ENCODE data around the gene EIF5B.
"Not testable (repeated sequence)": the region's sequence is repeated elsewhere in the genome, so short reads cannot be mapped to it uniquely, and the experiment has no call there.

EIF5B gene

DNA sequence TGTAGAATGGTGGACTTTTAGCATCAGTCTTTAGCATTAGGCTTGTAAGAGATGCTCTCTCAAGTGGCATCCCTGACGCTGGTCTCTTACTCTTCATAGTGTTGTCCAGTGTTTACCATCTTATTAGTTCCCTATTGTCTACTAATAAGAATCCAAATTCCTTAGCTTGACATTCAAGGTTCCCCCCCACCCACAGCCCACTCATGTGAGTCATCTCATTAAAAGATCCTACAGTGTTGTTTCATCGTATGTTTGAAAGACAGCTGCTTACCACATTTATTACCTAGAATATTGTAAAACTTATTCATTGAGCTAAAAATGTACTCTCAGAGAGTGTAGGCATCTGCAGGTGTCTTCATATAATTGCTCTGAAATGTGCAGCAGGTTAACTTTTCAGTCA, 28.5 kb downstream of the EIF5B start:
- Histone ChIP-seq H3K27ac (ENCODE audit: low read depth, low read length, poor library complexity, severe bottlenecking) (no peak overlapping the region), H3K9me2 (ENCODE audit: low read depth, low read length) (no peaks in the 10 kb centered on the region), H2AFZ (ENCODE audit: low read length) (no peak overlapping the region), H3K27me3 (ENCODE audit: insufficient read depth, low read length) (no peaks in the 10 kb centered on the region), H3K4me1 (ENCODE audit: insufficient read depth, low read length, severe bottlenecking) (no peaks in the 10 kb centered on the region), H3K9ac (ENCODE audit: low read length) (no peak overlapping the region), H3K36me3 (ENCODE audit: insufficient read depth, low read length) (peaks cover 93% of the 10 kb centered on the region), H3K79me2 (ENCODE audit: insufficient read depth, low read length) (no peaks in the 10 kb centered on the region), H3K4me3 (ENCODE audit: low read depth, low read length, poor library complexity, severe bottlenecking) (no peak overlapping the region), H4K20me1 (ENCODE audit: insufficient read depth, low read length) (no peaks in the 10 kb centered on the region), H3F3A (ENCODE audit: insufficient read depth, low read length) (0 out of 2 replicates have a peak, but pooled peaks cover 3% of the 10 kb centered on the region), H3K4me2 (ENCODE audit: low read length) (no peak overlapping the region), H3K9me3 (ENCODE audit: low read length) (no peaks in the 10 kb centered on the region)
- TF ChIP-seq, protein P1, sequence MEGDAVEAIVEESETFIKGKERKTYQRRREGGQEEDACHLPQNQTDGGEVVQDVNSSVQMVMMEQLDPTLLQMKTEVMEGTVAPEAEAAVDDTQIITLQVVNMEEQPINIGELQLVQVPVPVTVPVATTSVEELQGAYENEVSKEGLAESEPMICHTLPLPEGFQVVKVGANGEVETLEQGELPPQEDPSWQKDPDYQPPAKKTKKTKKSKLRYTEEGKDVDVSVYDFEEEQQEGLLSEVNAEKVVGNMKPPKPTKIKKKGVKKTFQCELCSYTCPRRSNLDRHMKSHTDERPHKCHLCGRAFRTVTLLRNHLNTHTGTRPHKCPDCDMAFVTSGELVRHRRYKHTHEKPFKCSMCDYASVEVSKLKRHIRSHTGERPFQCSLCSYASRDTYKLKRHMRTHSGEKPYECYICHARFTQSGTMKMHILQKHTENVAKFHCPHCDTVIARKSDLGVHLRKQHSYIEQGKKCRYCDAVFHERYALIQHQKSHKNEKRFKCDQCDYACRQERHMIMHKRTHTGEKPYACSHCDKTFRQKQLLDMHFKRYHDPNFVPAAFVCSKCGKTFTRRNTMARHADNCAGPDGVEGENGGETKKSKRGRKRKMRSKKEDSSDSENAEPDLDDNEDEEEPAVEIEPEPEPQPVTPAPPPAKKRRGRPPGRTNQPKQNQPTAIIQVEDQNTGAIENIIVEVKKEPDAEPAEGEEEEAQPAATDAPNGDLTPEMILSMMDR (IDR thresholded peaks at IDR 0.05; ENCODE audit: low read length) = no peak
- no peak for TF ChIP-seq EZH2 (IDR thresholded peaks at IDR 0.05; ENCODE audit: borderline replicate concordance, low read length)

DNA sequence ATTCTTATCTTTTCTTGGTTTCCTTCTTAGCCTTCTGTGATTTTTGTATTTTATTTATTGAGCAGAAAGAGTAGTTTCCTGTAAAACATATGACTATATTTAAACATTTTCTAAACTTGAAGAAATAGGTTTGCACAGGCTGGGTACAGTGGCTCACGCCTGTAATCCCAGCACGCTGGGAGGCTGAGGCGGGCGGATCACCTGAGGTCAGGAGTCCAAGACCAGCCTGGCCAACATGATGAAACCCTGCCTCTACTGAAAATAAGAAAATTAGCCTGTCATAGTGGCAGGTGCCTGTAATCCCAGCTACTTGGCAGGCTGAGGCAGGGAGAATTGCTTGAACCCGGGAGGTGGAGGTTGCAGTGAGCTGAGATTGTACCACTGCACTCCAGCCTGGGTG, 31.7 kb downstream of the EIF5B start:
- not testable (repeated sequence) for H3F3A ChIP-seq (ENCODE audit: insufficient read depth, low read length); H3K9ac ChIP-seq (ENCODE audit: low read length); H4K20me1 ChIP-seq (ENCODE audit: insufficient read depth, low read length); H3K9me3 ChIP-seq (ENCODE audit: low read length); H3K27me3 ChIP-seq (ENCODE audit: insufficient read depth, low read length); H3K9me2 ChIP-seq (ENCODE audit: low read depth, low read length); H3K4me1 ChIP-seq (ENCODE audit: insufficient read depth, low read length, severe bottlenecking); H3K4me3 ChIP-seq (ENCODE audit: low read depth, low read length, poor library complexity, severe bottlenecking); H3K27ac ChIP-seq (ENCODE audit: low read depth, low read length, poor library complexity, severe bottlenecking); H3K4me2 ChIP-seq (ENCODE audit: low read length); H2AFZ ChIP-seq (ENCODE audit: low read length); H3K79me2 ChIP-seq (ENCODE audit: insufficient read depth, low read length)
- H3K36me3 ChIP-seq (ENCODE audit: insufficient read depth, low read length) = peaks cover 97% of the 10 kb centered on the region

DNA sequence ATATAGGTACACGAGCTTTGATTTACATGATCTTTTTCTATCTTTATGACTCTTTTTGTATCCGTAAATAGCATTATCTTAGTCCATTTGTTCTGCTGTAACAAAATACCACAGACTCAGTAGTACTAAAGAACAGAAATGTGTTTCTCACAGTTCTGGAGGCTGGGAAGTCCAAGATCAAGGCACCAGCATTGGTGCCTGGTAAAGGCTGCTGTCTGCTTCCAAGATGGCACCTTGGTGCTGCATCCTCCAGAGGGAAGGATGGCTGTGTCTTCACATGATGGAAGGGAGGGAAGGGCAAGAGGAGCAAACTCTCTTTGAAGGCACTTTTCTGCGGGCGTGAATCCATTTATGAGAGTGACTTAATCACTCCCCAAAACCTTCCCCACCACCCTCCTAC, 36.0 kb downstream of the EIF5B start:
- no peaks in the 10 kb centered on the region for H3K9me2 ChIP-seq (ENCODE audit: low read depth, low read length)
- H3K4me2 ChIP-seq (ENCODE audit: low read length) = no peak overlapping the region
- H3K36me3 ChIP-seq (ENCODE audit: insufficient read depth, low read length) = peaks cover 94% of the 10 kb centered on the region
- no peaks in the 10 kb centered on the region for H3F3A ChIP-seq (ENCODE audit: insufficient read depth, low read length)
- no peaks in the 10 kb centered on the region for H3K9me3 ChIP-seq (ENCODE audit: low read length)
- H3K27me3 ChIP-seq (ENCODE audit: insufficient read depth, low read length) = no peaks in the 10 kb centered on the region
- no peak overlapping the region for H3K9ac ChIP-seq (ENCODE audit: low read length)
- H3K4me3 ChIP-seq (ENCODE audit: low read depth, low read length, poor library complexity, severe bottlenecking) = no peak overlapping the region
- H2AFZ ChIP-seq (ENCODE audit: low read length) = no peak overlapping the region
- TF ChIP-seq, protein P1 (IDR thresholded peaks at IDR 0.05; ENCODE audit: low read length) = no peak
- no peak for TF ChIP-seq EZH2 (IDR thresholded peaks at IDR 0.05; ENCODE audit: borderline replicate concordance, low read length)
- no peaks in the 10 kb centered on the region for H4K20me1 ChIP-seq (ENCODE audit: insufficient read depth, low read length)
- H3K4me1 ChIP-seq (ENCODE audit: insufficient read depth, low read length, severe bottlenecking) = no peaks in the 10 kb centered on the region
- no peak overlapping the region for H3K27ac ChIP-seq (ENCODE audit: low read depth, low read length, poor library complexity, severe bottlenecking)
- H3K79me2 ChIP-seq (ENCODE audit: insufficient read depth, low read length) = no peaks in the 10 kb centered on the region

DNA sequence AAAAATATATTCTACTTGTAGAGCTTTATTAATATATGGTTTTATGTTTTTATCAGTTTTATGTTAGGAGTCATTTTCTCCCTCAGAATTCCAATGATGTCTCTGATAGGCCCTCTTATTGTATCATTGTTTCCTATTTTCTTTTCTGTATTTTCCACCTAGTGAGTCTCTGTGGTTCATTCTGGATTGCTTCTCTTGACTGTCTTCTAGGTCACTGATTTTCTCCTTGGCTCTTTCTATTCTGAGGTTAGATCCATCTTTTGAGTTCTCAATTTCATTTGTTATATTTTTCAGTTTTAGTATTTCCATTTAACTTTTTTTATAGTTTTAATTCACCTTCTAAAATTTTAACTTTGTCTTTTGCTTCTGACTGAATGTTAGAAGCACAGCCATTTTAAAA, 37.6 kb downstream of the EIF5B start:
- Histone ChIP-seq H3K9ac (ENCODE audit: low read length) (no peak overlapping the region), H3K4me3 (ENCODE audit: low read depth, low read length, poor library complexity, severe bottlenecking) (no peak overlapping the region), H3K79me2 (ENCODE audit: insufficient read depth, low read length) (no peaks in the 10 kb centered on the region), H3K27ac (ENCODE audit: low read depth, low read length, poor library complexity, severe bottlenecking) (no peak overlapping the region), H3K9me2 (ENCODE audit: low read depth, low read length) (no peaks in the 10 kb centered on the region), H3K4me1 (ENCODE audit: insufficient read depth, low read length, severe bottlenecking) (no peaks in the 10 kb centered on the region), H3K27me3 (ENCODE audit: insufficient read depth, low read length) (no peaks in the 10 kb centered on the region), H2AFZ (ENCODE audit: low read length) (no peak overlapping the region), H3K36me3 (ENCODE audit: insufficient read depth, low read length) (peaks cover 94% of the 10 kb centered on the region), H3K4me2 (ENCODE audit: low read length) (no peak overlapping the region), H3K9me3 (ENCODE audit: low read length) (no peaks in the 10 kb centered on the region), H3F3A (ENCODE audit: insufficient read depth, low read length) (no peaks in the 10 kb centered on the region), H4K20me1 (ENCODE audit: insufficient read depth, low read length) (no peaks in the 10 kb centered on the region)
- TF ChIP-seq, protein P1 (IDR thresholded peaks at IDR 0.05; ENCODE audit: low read length) = no peak
